BLaER1 (cell line): ENCODE data around the gene PXK.
"Not testable (repeated sequence)": the region's sequence is repeated elsewhere in the genome, so short reads cannot be mapped to it uniquely, and the experiment has no call there.

Source experiments
- H3K27ac ChIP-seq: shearing (Covaris generic); formaldehyde crosslinking; 2 replicates; pipeline ENCODE4 v1.8.1; 2022
- H3K27me3 ChIP-seq: shearing (Covaris generic); formaldehyde crosslinking; 2 replicates; pipeline ENCODE4 v1.8.1; 2022
- H3K36me3 ChIP-seq: shearing (Covaris generic); formaldehyde crosslinking; 2 replicates; pipeline ENCODE4 v1.8.1; 2022
- H3K4me1 ChIP-seq: shearing (Covaris generic); formaldehyde crosslinking; 2 replicates; pipeline ENCODE4 v1.8.1; 2022
- H3K4me2 ChIP-seq: shearing (Covaris generic); formaldehyde crosslinking; 2 replicates; pipeline ENCODE4 v1.8.1; 2022
- H3K4me3 ChIP-seq: shearing (Covaris generic); formaldehyde crosslinking; 2 replicates; pipeline ENCODE4 v1.8.1; 2022
- H3K9ac ChIP-seq: shearing (Covaris generic); formaldehyde crosslinking; 2 replicates; pipeline ENCODE4 v1.8.1; 2022
- H3K9me3 ChIP-seq: shearing (Covaris generic); formaldehyde crosslinking; 2 replicates; pipeline ENCODE4 v1.8.1; 2022
- H4K20me1 ChIP-seq: shearing (Covaris generic); formaldehyde crosslinking; 2 replicates; pipeline ENCODE4 v1.8.1; 2022
- Cebpa-rat ChIP-seq: shearing (Covaris generic); IDR thresholded peaks from 2 replicates; pipeline ENCODE4 v1.8.1; 2022

Gene PXK

GRCh38 chr3:58334013-58334321 lies 1.3 kb downstream of the PXK start:
- peak overlapping the region; percentile 98 for H3K4me3 ChIP-seq
- peak overlapping the region; percentile 92 for H3K9ac ChIP-seq
- H3K4me2 ChIP-seq: peak overlapping the region; percentile 87
- H3K9me3 ChIP-seq: no peaks in the 10 kb centered on the region
- peaks cover 58% of the 10 kb centered on the region for H3K4me1 ChIP-seq
- no peak for TF ChIP-seq Cebpa-rat
- no peaks in the 10 kb centered on the region for H4K20me1 ChIP-seq
- H3K27ac ChIP-seq: peak overlapping the region; percentile 93
- no peaks in the 10 kb centered on the region for H3K27me3 ChIP-seq
- H3K36me3 ChIP-seq: peaks cover 30% of the 10 kb centered on the region

GRCh38 chr3:58334506-58334884 lies 1.8 kb downstream of the PXK start:
- no peaks in the 10 kb centered on the region for H3K27me3 ChIP-seq
- H3K9ac ChIP-seq: peak overlapping the region; percentile 92
- H3K4me1 ChIP-seq: peaks cover 63% of the 10 kb centered on the region
- peaks cover 35% of the 10 kb centered on the region for H3K36me3 ChIP-seq
- H3K4me2 ChIP-seq: peak overlapping the region; percentile 87
- H3K27ac ChIP-seq: peak overlapping the region; percentile 93
- no peak for TF ChIP-seq Cebpa-rat
- H4K20me1 ChIP-seq: no peaks in the 10 kb centered on the region
- peak overlapping the region; percentile 98 for H3K4me3 ChIP-seq
- H3K9me3 ChIP-seq: no peaks in the 10 kb centered on the region

GRCh38 chr3:58335652-58335947 lies 2.9 kb downstream of the PXK start:
- H4K20me1 ChIP-seq: no peaks in the 10 kb centered on the region
- H3K4me2 ChIP-seq: peak overlapping the region; percentile 87
- H3K36me3 ChIP-seq: peaks cover 46% of the 10 kb centered on the region
- no peaks in the 10 kb centered on the region for H3K9me3 ChIP-seq
- TF ChIP-seq Cebpa-rat: no peak
- peak overlapping the region; percentile 98 for H3K4me3 ChIP-seq
- peak overlapping the region; percentile 92 for H3K9ac ChIP-seq
- H3K4me1 ChIP-seq: peaks cover 66% of the 10 kb centered on the region
- H3K27ac ChIP-seq: peak overlapping the region; percentile 93
- H3K27me3 ChIP-seq: no peaks in the 10 kb centered on the region

- Histone ChIP-seq H3K36me3 (peaks cover 53% of the 10 kb centered on the region), H3K27me3 (no peaks in the 10 kb centered on the region), H3K4me1 (peaks cover 66% of the 10 kb centered on the region), H3K4me2 (peak overlapping the region; percentile 87), H3K27ac (peak overlapping the region; percentile 93; the same call in 1 of the 2 replicates), H3K9me3 (no peaks in the 10 kb centered on the region), H3K9ac (peak overlapping the region; percentile 23; the same call in 1 of the 2 replicates), H3K4me3 (no peak overlapping the region), H4K20me1 (no peaks in the 10 kb centered on the region)
- TF ChIP-seq Cebpa-rat: no peak
These were observed 3.6 kb downstream of the PXK start for GRCh38 chr3:58336135-58336882.

- no peaks in the 10 kb centered on the region for H3K27me3 ChIP-seq
- H3K36me3 ChIP-seq: peaks cover 62% of the 10 kb centered on the region
- H3K9me3 ChIP-seq: no peaks in the 10 kb centered on the region
- peak overlapping the region; percentile 19; the same call in 1 of the 2 replicates for H3K27ac ChIP-seq
- H3K9ac ChIP-seq: no peak overlapping the region
- peaks cover 66% of the 10 kb centered on the region for H3K4me1 ChIP-seq
- no peaks in the 10 kb centered on the region for H4K20me1 ChIP-seq
- H3K4me3 ChIP-seq: no peak overlapping the region
- peak overlapping the region; percentile 87; the same call in 1 of the 2 replicates for H3K4me2 ChIP-seq
- no peak for TF ChIP-seq Cebpa-rat
These were observed 4.5 kb downstream of the PXK start for GRCh38 chr3:58337190-58337589.

GRCh38 chr3:58339146-58339545 lies 6.5 kb downstream of the PXK start:
- peaks cover 82% of the 10 kb centered on the region for H3K36me3 ChIP-seq
- not testable (repeated sequence) for H3K4me3 ChIP-seq, H3K9ac ChIP-seq, H3K27ac ChIP-seq, H3K27me3 ChIP-seq, H4K20me1 ChIP-seq
- peaks cover 14% of the 10 kb centered on the region for H3K9me3 ChIP-seq
- peaks cover 82% of the 10 kb centered on the region for H3K4me1 ChIP-seq
- H3K4me2 ChIP-seq: peak overlapping the region; percentile 0; the same call in 1 of the 2 replicates

- Histone ChIP-seq H3K9me3 (peaks cover 17% of the 10 kb centered on the region), H3K9ac (no peak overlapping the region), H3K27ac (peak overlapping the region; percentile 1; the same call in 1 of the 2 replicates), H3K36me3 (peaks cover 92% of the 10 kb centered on the region), H3K4me2 (peak overlapping the region; percentile 20), H3K4me3 (no peak overlapping the region), H3K4me1 (peaks cover 93% of the 10 kb centered on the region), H3K27me3 (no peaks in the 10 kb centered on the region), H4K20me1 (no peaks in the 10 kb centered on the region)
- no peak for TF ChIP-seq Cebpa-rat
These were observed 8.0 kb downstream of the PXK start for GRCh38 chr3:58340594-58341244.

- peaks cover 94% of the 10 kb centered on the region for H3K36me3 ChIP-seq
- peaks cover 93% of the 10 kb centered on the region for H3K4me1 ChIP-seq
- no peaks in the 10 kb centered on the region for H4K20me1 ChIP-seq
- no peak overlapping the region for H3K4me3 ChIP-seq
- TF ChIP-seq Cebpa-rat: no peak
- H3K9ac ChIP-seq: no peak overlapping the region
- H3K9me3 ChIP-seq: peaks cover 17% of the 10 kb centered on the region
- H3K27me3 ChIP-seq: no peaks in the 10 kb centered on the region
- peak overlapping the region; percentile 20 for H3K4me2 ChIP-seq
- peak overlapping the region; percentile 10; the same call in 1 of the 2 replicates for H3K27ac ChIP-seq
These were observed 8.7 kb downstream of the PXK start for GRCh38 chr3:58341376-58341775.

GRCh38 chr3:58342676-58343075 lies 10.0 kb downstream of the PXK start:
- Histone ChIP-seq H4K20me1 (no peaks in the 10 kb centered on the region), H3K4me2 (no peak overlapping the region), H3K9me3 (peaks cover 17% of the 10 kb centered on the region), H3K4me3 (no peak overlapping the region), H3K9ac (no peak overlapping the region), H3K27ac (peak overlapping the region; percentile 79), H3K27me3 (no peaks in the 10 kb centered on the region), H3K4me1 (peaks cover 91% of the 10 kb centered on the region), H3K36me3 (peaks cover 81% of the 10 kb centered on the region)
- no peak for TF ChIP-seq Cebpa-rat

GRCh38 chr3:58345457-58345856 lies 12.8 kb downstream of the PXK start:
- no peak for TF ChIP-seq Cebpa-rat
- peak overlapping the region; percentile 77; the same call in 1 of the 2 replicates for H3K4me2 ChIP-seq
- H3K27ac ChIP-seq: peak overlapping the region; percentile 79
- H3K9me3 ChIP-seq: peaks cover 17% of the 10 kb centered on the region
- H3K4me1 ChIP-seq: peaks cover 95% of the 10 kb centered on the region
- H4K20me1 ChIP-seq: no peaks in the 10 kb centered on the region
- H3K27me3 ChIP-seq: no peaks in the 10 kb centered on the region
- no peak overlapping the region for H3K9ac ChIP-seq
- peaks cover 60% of the 10 kb centered on the region for H3K36me3 ChIP-seq
- H3K4me3 ChIP-seq: no peak overlapping the region
